Mesendoderm (in vitro differentiated cells): ENCODE results near the gene NLE1. TPM values are rescaled to one million over a fixed set of nuclear protein-coding genes. Genes with fewer than 3 reads are reported as not detected.
A peak's percentile ranks its signal among the peaks of the same experiment; 100 is the strongest.

ENCODE experiments used
- DNase-seq: peaks from one replicate; pipeline ENCODE4 v3.0.0; 2013
- H2AK5ac ChIP-seq: 2 replicates; pipeline ENCODE4 v1.6.1; 2013; ENCODE audit warnings: low read length, inconsistent platforms
- H2BK120ac ChIP-seq: 2 replicates; pipeline ENCODE4 v1.6.1; 2013; ENCODE audit warnings: low read depth, mild to moderate bottlenecking, low read length, moderate library complexity, mixed read lengths
- H2BK15ac ChIP-seq: replicated peaks from 2 replicates; pipeline ENCODE4 v1.6.1; 2013; ENCODE audit warnings: low read depth, mild to moderate bottlenecking, moderate library complexity
- H2BK5ac ChIP-seq: 2 replicates; pipeline ENCODE4 v1.6.1; 2013; ENCODE audit warnings: low read length, inconsistent platforms
- H3K18ac ChIP-seq: 2 replicates; pipeline ENCODE4 v1.6.1; 2013; ENCODE audit warnings: mild to moderate bottlenecking, low read length, mixed read lengths
- H3K23ac ChIP-seq: one replicate; pipeline ENCODE4 v1.6.1; 2013; ENCODE audit warnings: low read length
- H3K27ac ChIP-seq: 2 replicates; pipeline ENCODE4 v1.5.1; 2013; ENCODE audit warnings: low read depth, mild to moderate bottlenecking, inconsistent platforms, low read length, moderate library complexity
- H3K27me3 ChIP-seq: 2 replicates; pipeline ENCODE4 v1.6.1; 2013; ENCODE audit warnings: low read length, control low read depth, mild to moderate bottlenecking, inconsistent platforms; ENCODE audit not compliant: insufficient read depth, poor library complexity
- H3K36me3 ChIP-seq: 2 replicates; pipeline ENCODE4 v1.6.1; 2013; ENCODE audit warnings: low read length, inconsistent platforms; ENCODE audit not compliant: control insufficient read depth, insufficient read depth
- H3K4ac ChIP-seq: one replicate; pipeline ENCODE4 v1.6.1; 2013; ENCODE audit warnings: low read depth, mild to moderate bottlenecking, low read length, moderate library complexity
- H3K4me1 ChIP-seq: 2 replicates; pipeline ENCODE4 v1.6.1; 2013; ENCODE audit warnings: low read depth, low read length, inconsistent platforms; ENCODE audit not compliant: control insufficient read depth
- H3K4me2 ChIP-seq: 2 replicates; pipeline ENCODE4 v1.6.1; 2013; ENCODE audit warnings: low read length
- H3K4me3 ChIP-seq: 2 replicates; pipeline ENCODE4 v1.5.1; 2013; ENCODE audit warnings: mild to moderate bottlenecking, low read length
- H3K56ac ChIP-seq: one replicate; pipeline ENCODE4 v1.6.1; 2013; ENCODE audit warnings: low read length
- H3K79me1 ChIP-seq: 2 replicates; pipeline ENCODE4 v1.6.1; 2013; ENCODE audit warnings: low read length, inconsistent platforms
- H3K79me2 ChIP-seq: 2 replicates; pipeline ENCODE4 v1.6.1; 2013; ENCODE audit warnings: mild to moderate bottlenecking, low read length; ENCODE audit not compliant: control insufficient read depth, insufficient read depth
- H3K9ac ChIP-seq: 2 replicates; pipeline ENCODE4 v1.6.1; 2013; ENCODE audit warnings: low read length, inconsistent platforms
- H4K5ac ChIP-seq: one replicate; pipeline ENCODE4 v1.6.1; 2013; ENCODE audit warnings: low read length
- H4K8ac ChIP-seq: one replicate; pipeline ENCODE4 v1.6.1; 2013; ENCODE audit warnings: low read depth, mild to moderate bottlenecking, control low read depth, low read length, moderate library complexity
- WGBS: extraction: QIAGEN DNeasy Blood & Tissue Kit; methylation state at CpG from one replicate; pipeline ENCODE4 v1.1.7; 2013; ENCODE audit warnings: low lambda C conversion rate, missing lambda C conversion rate; ENCODE audit not compliant: insufficient coverage; ENCODE audit errors: extremely low coverage; 5-methylcytosine and 5-hydroxymethylcytosine counted together
- polyA plus RNA-seq, 2 experiments: library from polyadenylated mRNA; stranded (reverse); fragments of 200-250 nt; gene quantifications; one replicate each; pipeline ENCODE4 v1.2.3, GENCODE V29; 2013

Gene NLE1
- polyA plus RNA-seq (2013, experiment 1 of 2) = 25.7 TPM
- 25.8 TPM for polyA plus RNA-seq (2013, experiment 2 of 2)

- Histone ChIP-seq H2BK5ac (no peak within 1 kb of the TSS), H3K23ac (peak within 1 kb of the TSS; percentile 97), H2BK120ac (no peak within 1 kb of the TSS), H3K4me1 (no peaks in the 10 kb centered on the region), H3K9ac (peak within 1 kb of the TSS; percentile 99), H3K79me2 (peaks cover 18% of the 10 kb centered on the region), H3K4me2 (peak within 1 kb of the TSS; percentile 77), H2BK15ac (no peak within 1 kb of the TSS), H4K5ac (no peak within 1 kb of the TSS), H3K27ac (no peak within 1 kb of the TSS), H3K4ac (peak within 1 kb of the TSS; percentile 61), H3K4me3 (peak within 1 kb of the TSS; percentile 99), H3K27me3 (no peaks in the 10 kb centered on the region), H2AK5ac (no peak within 1 kb of the TSS), H3K36me3 (peaks cover 14% of the 10 kb centered on the region), H4K8ac (no peak within 1 kb of the TSS), H3K79me1 (peaks cover 8% of the 10 kb centered on the region), H3K18ac (no peak within 1 kb of the TSS), H3K56ac (peak within 1 kb of the TSS; percentile 99)
- peak; percentile 86 for DNase-seq
- WGBS = no CpG with 5 or more reads among the region's 65 CpGs
Measured at GRCh38 chr17:35141681-35142466, at the start of gene NLE1. NLE1 (minus strand) TSS chr17:35142303; CDS start chr17:35142275, 28 bp downstream.

- Histone ChIP-seq H3K27me3 (no peaks in the 10 kb centered on the region), H2BK5ac (no peak overlapping the region), H3K4me2 (no peak overlapping the region), H2BK15ac (no peak overlapping the region), H3K18ac (no peak overlapping the region), H3K27ac (no peak overlapping the region), H2BK120ac (no peak overlapping the region), H3K4me1 (no peaks in the 10 kb centered on the region), H3K56ac (no peak overlapping the region), H3K4ac (no peak overlapping the region), H3K79me1 (no peaks in the 10 kb centered on the region), H4K5ac (no peak overlapping the region), H2AK5ac (no peak overlapping the region), H3K9ac (no peak overlapping the region), H3K79me2 (no peaks in the 10 kb centered on the region), H3K36me3 (no peaks in the 10 kb centered on the region), H4K8ac (no peak overlapping the region), H3K23ac (no peak overlapping the region), H3K4me3 (no peak overlapping the region)
- no peak for DNase-seq
- WGBS = no CpG with 5 or more reads among the region's 11 CpGs
Measured at GRCh38 chr17:35191001-35191695, 49.0 kb upstream of the NLE1 start.

GRCh38 chr17:35189291-35189690 is 47.2 kb upstream of the NLE1 start:
- no peak overlapping the region for H3K4ac ChIP-seq
- no CpG with 5 or more reads among the region's 3 CpGs for WGBS

DNA sequence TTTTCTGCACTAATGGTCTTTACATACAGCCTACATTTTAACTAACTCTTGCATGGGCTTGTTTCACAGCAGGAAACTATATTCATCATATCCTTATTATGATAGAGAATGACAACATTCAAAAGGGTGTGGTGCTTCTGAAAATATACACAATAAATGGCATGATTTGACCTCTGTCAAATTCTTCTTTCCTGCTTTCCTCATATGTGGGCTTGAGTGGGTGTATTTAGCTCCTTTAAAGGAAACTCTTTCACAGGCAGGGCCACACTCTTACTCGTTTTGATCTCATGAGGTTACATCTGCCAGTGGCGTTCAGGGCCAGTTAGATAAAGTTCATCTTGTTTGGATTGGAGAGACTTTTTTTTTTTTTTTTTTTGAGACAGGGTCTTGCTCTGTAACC is 46.0 kb upstream of the NLE1 start:
- Histone ChIP-seq H4K5ac (no peak overlapping the region), H2BK120ac (no peak overlapping the region), H2AK5ac (no peak overlapping the region), H2BK15ac (no peak overlapping the region), H3K23ac (no peak overlapping the region), H3K56ac (no peak overlapping the region), H3K18ac (no peak overlapping the region), H4K8ac (no peak overlapping the region), H3K4ac (no peak overlapping the region), H3K4me2 (no peak overlapping the region), H2BK5ac (no peak overlapping the region), H3K4me3 (no peak overlapping the region), H3K27me3 (no peaks in the 10 kb centered on the region), H3K9ac (no peak overlapping the region), H3K79me1 (no peaks in the 10 kb centered on the region), H3K36me3 (no peaks in the 10 kb centered on the region), H3K79me2 (no peaks in the 10 kb centered on the region), H3K27ac (no peak overlapping the region), H3K4me1 (no peaks in the 10 kb centered on the region)
- no CpG with 5 or more reads among the region's 2 CpGs for WGBS
- DNase-seq = no peak

More at GRCh38 chr17:35189291-35189690, 47.2 kb upstream of the NLE1 start:
- Histone ChIP-seq H3K36me3 (no peaks in the 10 kb centered on the region), H4K8ac (no peak overlapping the region), H2AK5ac (no peak overlapping the region), H3K4me2 (no peak overlapping the region), H3K18ac (no peak overlapping the region), H2BK15ac (no peak overlapping the region), H3K4me3 (no peak overlapping the region), H3K9ac (no peak overlapping the region), H2BK5ac (no peak overlapping the region), H3K79me2 (no peaks in the 10 kb centered on the region), H3K56ac (no peak overlapping the region), H2BK120ac (no peak overlapping the region), H3K27me3 (no peaks in the 10 kb centered on the region), H3K79me1 (no peaks in the 10 kb centered on the region), H3K4me1 (no peaks in the 10 kb centered on the region), H4K5ac (no peak overlapping the region), H3K23ac (no peak overlapping the region), H3K27ac (no peak overlapping the region)
- no peak for DNase-seq

- Histone ChIP-seq H3K9ac (no peak overlapping the region), H2AK5ac (no peak overlapping the region), H2BK120ac (no peak overlapping the region), H3K79me2 (no peaks in the 10 kb centered on the region), H3K56ac (no peak overlapping the region), H3K27me3 (no peaks in the 10 kb centered on the region), H3K36me3 (no peaks in the 10 kb centered on the region), H3K18ac (no peak overlapping the region), H3K23ac (no peak overlapping the region), H2BK15ac (no peak overlapping the region), H4K5ac (no peak overlapping the region), H3K27ac (no peak overlapping the region), H3K4ac (no peak overlapping the region), H4K8ac (no peak overlapping the region), H3K4me2 (no peak overlapping the region), H3K4me1 (no peaks in the 10 kb centered on the region), H3K4me3 (no peak overlapping the region), H3K79me1 (no peaks in the 10 kb centered on the region), H2BK5ac (no peak overlapping the region)
- no CpG with 5 or more reads among the region's 2 CpGs for WGBS
- no peak for DNase-seq
Measured at GRCh38 chr17:35187481-35187880, 45.4 kb upstream of the NLE1 start.
